ENCODE data around the gene ATXN7L1. TPM values are rescaled to one million over a fixed set of nuclear protein-coding genes. Genes with fewer than 3 reads are reported as not detected.

Gene ATXN7L1
- total RNA-seq, 1 experiment from 2014 or later, result 24.3 TPM

- H2BK15ac ChIP-seq (ENCODE audit: low read depth, low read length), result no peak overlapping the region
- no CpG with 5 or more reads among the region's 2 CpGs for WGBS (ENCODE audit: extremely low coverage, insufficient read length, low lambda C conversion rate)
These were observed 80.0 kb downstream of the ATXN7L1 start for GRCh38 chr7:105796365-105796764.

More at GRCh38 chr7:105796365-105796764, 80.0 kb downstream of the ATXN7L1 start:
- H3K4me3 Mint-ChIP-seq, result no peak overlapping the region
- no peak overlapping the region for H3K27ac Mint-ChIP-seq
- Histone ChIP-seq H3K14ac (ENCODE audit: insufficient read depth, low read length) (no peak overlapping the region), H4K5ac (ENCODE audit: insufficient read length, low read depth, low read length) (no peak overlapping the region), H3K23ac (ENCODE audit: insufficient read length, low read depth, low read length) (no peak overlapping the region), H4K91ac (ENCODE audit: insufficient read length, low read depth, low read length) (no peak overlapping the region), H3K18ac (ENCODE audit: insufficient read length, low read depth, low read length) (no peak overlapping the region), H2BK120ac (ENCODE audit: low read depth, low read length, poor library complexity, severe bottlenecking) (no peak overlapping the region), H2BK5ac (ENCODE audit: insufficient read length, low read length) (no peak overlapping the region), H3T11ph (ENCODE audit: low read length) (no peak overlapping the region), H2BK20ac (ENCODE audit: low read depth, low read length, poor library complexity, severe bottlenecking) (no peak overlapping the region), H3K4ac (ENCODE audit: low read depth, low read length) (no peak overlapping the region), H2BK12ac (ENCODE audit: insufficient read length, low read depth, low read length) (no peak overlapping the region), H3K27me3 (ENCODE audit: insufficient read depth, low read length) (no peaks in the 10 kb centered on the region), H4K20me1 (ENCODE audit: control insufficient read depth, insufficient read depth, insufficient read length) (no peaks in the 10 kb centered on the region), H2AK5ac (ENCODE audit: insufficient read length, low read length) (no peak overlapping the region), H3K79me2 (ENCODE audit: insufficient read depth, low read length) (no peaks in the 10 kb centered on the region; the same call in 1 of the 2 replicates), H3K4me2 (ENCODE audit: insufficient read depth, insufficient read length, low read length) (no peak overlapping the region), H3K9ac (ENCODE audit: extremely low read depth, insufficient read length, low read length) (no peak overlapping the region), H2AFZ (ENCODE audit: low read length) (no peak overlapping the region), H3K79me1 (ENCODE audit: insufficient read depth, low read depth, low read length, poor library complexity, severe bottlenecking) (no peaks in the 10 kb centered on the region), H3K23me2 (ENCODE audit: insufficient read length, low read depth, low read length, poor library complexity, severe bottlenecking) (no peaks in the 10 kb centered on the region), H4K8ac (replicated peaks; ENCODE audit: insufficient read length, low read depth, low read length) (no peak overlapping the region), H3K27ac (ENCODE audit: insufficient read length, low read depth, low read length) (no peak overlapping the region), H3K4me1 (ENCODE audit: insufficient read depth, low read length) (peaks cover 4% of the 10 kb centered on the region), H3K56ac (ENCODE audit: insufficient read length, low read depth, low read length) (no peak overlapping the region), H3K9me3 (ENCODE audit: control insufficient read depth, low read depth, low read length) (no peaks in the 10 kb centered on the region)
- H3K9me3 Mint-ChIP-seq, result no peaks in the 10 kb centered on the region; a peak in 1 of 5 replicates
- TF ChIP-seq CTCF (conservative IDR thresholded peaks at IDR 0.05), result no peak
- H3K27me3 Mint-ChIP-seq (ENCODE audit: low read depth), result no peaks in the 10 kb centered on the region; the same call in 1 of the 2 replicates
- H3K36me3 Mint-ChIP-seq (ENCODE audit: insufficient read depth in 1 of 3, low read depth in 3 of 3), result peaks cover 4 to 8% (median 7%) of the 10 kb centered on the region in 3 experiments; a peak in 5 of 7 replicates
- DNase-seq, result no peak
- peaks cover 47 to 51% of the 10 kb centered on the region in 2 experiments for H3K4me1 Mint-ChIP-seq
